Measurements from ENCODE around the gene COL4A4.

The COL4A4 gene

GRCh38 chr2:227163485-227163997, 464 bp downstream of the COL4A4 start:
- in situ Hi-C loops (cut with HindIII; ENCODE audit: low sequenced_read_pairs), result no loop called here

GRCh38 chr2:227161947-227162346, 2.1 kb downstream of the COL4A4 start:
- in situ Hi-C loops (cut with HindIII; ENCODE audit: low sequenced_read_pairs), result no loop called here

- in situ Hi-C loops (cut with HindIII; ENCODE audit: low sequenced_read_pairs), result no loop called here
Observed at GRCh38 chr2:227160164-227160563, 3.8 kb downstream of the COL4A4 start.

GRCh38 chr2:227154986-227155774, 8.8 kb downstream of the COL4A4 start:
- in situ Hi-C loops (cut with HindIII; ENCODE audit: low sequenced_read_pairs), result no loop called here

- in situ Hi-C loops (cut with HindIII; ENCODE audit: low sequenced_read_pairs), result no loop called here
Observed at GRCh38 chr2:227153758-227154486, 10.1 kb downstream of the COL4A4 start.

GRCh38 chr2:227153307-227153706, 10.7 kb downstream of the COL4A4 start:
- in situ Hi-C loops (cut with HindIII; ENCODE audit: low sequenced_read_pairs), result no loop called here

- in situ Hi-C loops (cut with HindIII; ENCODE audit: low sequenced_read_pairs), result no loop called here
Observed at GRCh38 chr2:227152093-227152766, 11.8 kb downstream of the COL4A4 start.

GRCh38 chr2:227150222-227150936, 13.6 kb downstream of the COL4A4 start:
- in situ Hi-C loops (cut with HindIII; ENCODE audit: low sequenced_read_pairs), result no loop called here

- in situ Hi-C loops (cut with HindIII; ENCODE audit: low sequenced_read_pairs), result no loop called here
Observed at GRCh38 chr2:227148106-227148505, 15.9 kb downstream of the COL4A4 start.

- in situ Hi-C loops (cut with HindIII; ENCODE audit: low sequenced_read_pairs), result no loop called here
Observed at GRCh38 chr2:227147023-227147422, 17.0 kb downstream of the COL4A4 start.

- in situ Hi-C loops (cut with HindIII; ENCODE audit: low sequenced_read_pairs), result no loop called here
Observed at GRCh38 chr2:227146456-227146855, 17.5 kb downstream of the COL4A4 start.

GRCh38 chr2:227143895-227144294, 20.1 kb downstream of the COL4A4 start:
- in situ Hi-C loops (cut with HindIII; ENCODE audit: low sequenced_read_pairs), result no loop called here

GRCh38 chr2:227141301-227141700, 22.7 kb downstream of the COL4A4 start:
- in situ Hi-C loops (cut with HindIII; ENCODE audit: low sequenced_read_pairs), result no loop called here

- in situ Hi-C loops (cut with HindIII; ENCODE audit: low sequenced_read_pairs), result no loop called here
Observed at GRCh38 chr2:227134591-227134990, 29.4 kb downstream of the COL4A4 start.

GRCh38 chr2:227132986-227133385, 31.0 kb downstream of the COL4A4 start:
- in situ Hi-C loops (cut with HindIII; ENCODE audit: low sequenced_read_pairs), result no loop called here

GRCh38 chr2:227130636-227131035, 33.4 kb downstream of the COL4A4 start:
- in situ Hi-C loops (cut with HindIII; ENCODE audit: low sequenced_read_pairs), result no loop called here

- in situ Hi-C loops (cut with HindIII; ENCODE audit: low sequenced_read_pairs), result no loop called here
Observed at GRCh38 chr2:227127201-227127600, 36.8 kb downstream of the COL4A4 start.

- in situ Hi-C loops (cut with HindIII; ENCODE audit: low sequenced_read_pairs), result no loop called here
Observed at GRCh38 chr2:227125506-227125905, 38.5 kb downstream of the COL4A4 start.

GRCh38 chr2:227124811-227125210, 39.2 kb downstream of the COL4A4 start:
- in situ Hi-C loops (cut with HindIII; ENCODE audit: low sequenced_read_pairs), result loop anchor here (5.0 kb wide), 1 partner anchor 112 kb away; no protein-coding TSS in a partner anchor

GRCh38 chr2:227123697-227124096, 40.3 kb downstream of the COL4A4 start:
- in situ Hi-C loops (cut with HindIII; ENCODE audit: low sequenced_read_pairs), result loop anchor here (5.0 kb wide), 1 partner anchor 114 kb away; no protein-coding TSS in a partner anchor

GRCh38 chr2:227118353-227118752, 45.7 kb downstream of the COL4A4 start:
- in situ Hi-C loops (cut with HindIII; ENCODE audit: low sequenced_read_pairs), result no loop called here
